ENCODE data around the gene DNAJA2. TPM values are rescaled to one million over a fixed set of nuclear protein-coding genes. Genes with fewer than 3 reads are reported as not detected.

The DNAJA2 gene
- total RNA-seq, 1 donor from 2014 or later: 65.3 TPM

DNA sequence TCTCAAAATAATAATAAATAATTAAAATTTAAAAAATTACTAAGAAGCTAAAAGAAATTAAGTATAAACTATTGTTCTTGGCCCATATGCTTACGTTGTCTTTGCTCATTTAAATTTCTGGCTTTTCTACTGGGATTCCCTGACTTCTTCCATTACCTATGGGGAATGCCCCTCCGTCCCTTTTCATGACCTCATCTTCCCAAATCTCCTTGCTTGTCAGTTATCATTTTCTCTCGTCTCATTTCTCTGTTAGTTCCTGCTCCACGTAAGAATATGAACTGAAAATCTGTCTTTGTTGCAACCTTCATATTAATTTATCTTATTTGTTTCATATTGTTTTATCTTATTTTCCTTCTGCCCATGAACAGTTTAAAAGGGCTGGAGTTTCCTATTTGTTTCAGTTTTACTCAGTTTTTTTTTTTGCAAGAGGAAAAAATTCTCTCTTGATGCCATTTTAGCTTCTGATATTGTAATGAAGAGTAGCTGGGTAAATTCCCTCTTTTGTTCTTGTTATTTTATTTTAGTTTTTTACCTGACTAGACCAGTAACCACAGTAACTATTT is 2.5 kb upstream of the DNAJA2 start:
- no peak for TF ChIP-seq CTCF (conservative IDR thresholded peaks at IDR 0.05)
- Mint-ChIP-seq H3K4me1 (peaks cover 30% of the 10 kb centered on the region), H3K27me3 (ENCODE audit: low read depth) (no peaks in the 10 kb centered on the region), H3K9me3 (no peaks in the 10 kb centered on the region), H3K27ac (ENCODE audit: unreplicated experiment) (no peak overlapping the region), H3K36me3 (ENCODE audit: low read depth) (no peaks in the 10 kb centered on the region), H3K4me3 (peak overlapping the region; percentile 32)
- no peak for DNase-seq (ENCODE audit: low read depth, low spot score)

- Mint-ChIP-seq H3K4me1 (peaks cover 34% of the 10 kb centered on the region), H3K4me3 (peak overlapping the region; percentile 94), H3K27ac (ENCODE audit: unreplicated experiment) (no peak overlapping the region), H3K36me3 (ENCODE audit: low read depth) (no peaks in the 10 kb centered on the region), H3K27me3 (ENCODE audit: low read depth) (no peaks in the 10 kb centered on the region), H3K9me3 (no peaks in the 10 kb centered on the region)
- no peak for TF ChIP-seq CTCF (conservative IDR thresholded peaks at IDR 0.05)
- DNase-seq (ENCODE audit: low read depth, low spot score): no peak
Measured at GRCh38 chr16:46975165-46975564, 1.7 kb upstream of the DNAJA2 start.

- no peak overlapping the region for H3K27ac Mint-ChIP-seq (ENCODE audit: unreplicated experiment)
- H3K4me3 Mint-ChIP-seq: peak overlapping the region; percentile 94
- H3K27me3 Mint-ChIP-seq (ENCODE audit: low read depth): no peaks in the 10 kb centered on the region
- TF ChIP-seq CTCF (conservative IDR thresholded peaks at IDR 0.05): peak; percentile 39
- DNase-seq (ENCODE audit: low read depth, low spot score): no peak
- H3K36me3 Mint-ChIP-seq (ENCODE audit: low read depth): no peaks in the 10 kb centered on the region
- no peaks in the 10 kb centered on the region for H3K9me3 Mint-ChIP-seq
- H3K4me1 Mint-ChIP-seq: peaks cover 41% of the 10 kb centered on the region
Measured at GRCh38 chr16:46974352-46974751, 878 bp upstream of the DNAJA2 start.

- peak overlapping the region; percentile 94 for H3K4me3 Mint-ChIP-seq
- H3K27ac Mint-ChIP-seq (ENCODE audit: unreplicated experiment): peak overlapping the region; percentile 98
- H3K27me3 Mint-ChIP-seq (ENCODE audit: low read depth): no peaks in the 10 kb centered on the region
- no peaks in the 10 kb centered on the region for H3K9me3 Mint-ChIP-seq
- DNase-seq (ENCODE audit: low read depth, low spot score): no peak
- TF ChIP-seq CTCF (conservative IDR thresholded peaks at IDR 0.05): no peak
- peaks cover 45% of the 10 kb centered on the region for H3K4me1 Mint-ChIP-seq
- no peaks in the 10 kb centered on the region for H3K36me3 Mint-ChIP-seq (ENCODE audit: low read depth)
Measured at GRCh38 chr16:46973996-46974324, 486 bp upstream of the DNAJA2 start.

DNA sequence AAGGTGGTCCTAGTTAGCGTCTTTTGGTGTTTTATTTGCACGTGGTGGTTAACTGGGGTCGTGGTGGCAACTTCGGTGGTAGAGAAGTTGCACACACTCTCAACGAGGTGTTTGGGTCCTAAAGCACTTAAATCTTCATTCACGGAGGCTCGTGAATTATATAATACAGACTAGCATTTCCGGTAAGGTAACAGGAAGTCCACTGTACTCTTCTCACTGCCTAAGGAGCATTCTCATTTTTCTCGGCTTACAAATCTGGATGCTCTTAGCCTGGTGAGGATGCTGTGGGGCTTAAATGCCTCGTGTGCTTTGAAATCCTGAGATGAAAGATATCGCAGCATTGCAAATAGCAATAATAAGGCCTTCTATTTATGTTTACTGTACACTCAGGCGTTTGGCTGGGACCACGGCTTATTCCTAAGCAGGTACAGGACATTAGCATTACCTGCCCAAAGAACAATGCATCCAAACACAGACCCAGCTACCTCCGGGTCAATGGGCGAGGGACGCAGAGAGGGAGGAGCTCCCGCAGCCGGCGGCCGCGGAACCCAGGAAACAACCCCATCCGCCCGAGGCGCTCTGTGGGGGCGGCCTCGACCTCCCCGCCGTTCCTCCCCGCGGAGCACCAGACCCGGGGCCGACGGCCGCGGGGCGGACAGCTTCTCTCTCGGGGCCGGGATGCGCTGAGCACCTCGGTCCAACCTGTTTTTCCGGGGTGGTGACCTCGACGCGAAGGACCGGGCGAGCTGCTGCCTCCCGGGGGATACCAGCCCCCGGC is 856 bp downstream of the DNAJA2 start:
- peaks cover 4% of the 10 kb centered on the region for H3K36me3 Mint-ChIP-seq (ENCODE audit: low read depth)
- H3K4me1 Mint-ChIP-seq: peaks cover 45% of the 10 kb centered on the region
- DNase-seq (ENCODE audit: low read depth, low spot score): peak; percentile 26
- H3K27ac Mint-ChIP-seq (ENCODE audit: unreplicated experiment): peak overlapping the region; percentile 94
- peak overlapping the region; percentile 92 for H3K4me3 Mint-ChIP-seq
- H3K27me3 Mint-ChIP-seq (ENCODE audit: low read depth): no peaks in the 10 kb centered on the region
- no peaks in the 10 kb centered on the region for H3K9me3 Mint-ChIP-seq
- TF ChIP-seq CTCF (conservative IDR thresholded peaks at IDR 0.05): no peak

Data from neural crest cell (in vitro differentiated cells).